Measurements from ENCODE around the gene ZCCHC13. TPM values are rescaled to one million over a fixed set of nuclear protein-coding genes. Genes with fewer than 3 reads are reported as not detected.
"Not testable (repeated sequence)": the region's sequence is repeated elsewhere in the genome, so short reads cannot be mapped to it uniquely, and the experiment has no call there.

The ZCCHC13 gene
- total RNA-seq, 4 donors from 2014 or later = not detected

DNA sequence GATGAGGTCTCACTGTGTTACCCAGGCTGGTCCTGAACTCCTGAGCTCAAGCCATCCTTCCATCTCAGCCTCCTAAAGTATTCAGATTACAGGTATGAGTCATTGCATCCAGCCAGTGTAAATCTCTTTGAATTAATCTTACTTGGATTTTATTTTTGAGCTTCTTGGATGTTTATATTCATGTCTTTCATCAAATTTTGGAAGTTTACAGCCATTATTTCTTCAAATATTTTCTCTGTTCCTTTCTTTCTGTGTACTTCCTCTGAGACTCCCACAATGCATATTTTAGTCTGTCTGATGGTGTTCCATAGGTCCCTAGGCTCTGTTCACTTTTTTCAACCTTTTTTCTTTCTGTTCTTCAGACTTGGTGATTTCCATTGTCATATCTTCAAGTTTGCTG, 34.9 kb downstream of the ZCCHC13 start:
- H3K9me3 ChIP-seq = peaks cover 0 to 11% (median 0%) of the 10 kb centered on the region in 3 donors
- peaks cover 0 to 2% (median 0%) of the 10 kb centered on the region in 3 donors for H3K27me3 ChIP-seq
- in situ Hi-C loops (cut with MboI; ENCODE audit: low sequenced_read_pairs in 4 of 4) = no loop called here
- ATAC-seq = no peak
- DNase-seq = no peak
- no peak overlapping the region for H3K4me3 ChIP-seq
- intact Hi-C loops (cut with DNase I; ENCODE audit: low total_unique reads) = no loop called here
- no peaks in the 10 kb centered on the region for H3K4me1 ChIP-seq
- no peaks in the 10 kb centered on the region for H3K36me3 ChIP-seq
- no peak overlapping the region for H3K27ac ChIP-seq
- no peak for TF ChIP-seq POLR2A (IDR thresholded peaks at IDR 0.05)
- TF ChIP-seq, protein P1, sequence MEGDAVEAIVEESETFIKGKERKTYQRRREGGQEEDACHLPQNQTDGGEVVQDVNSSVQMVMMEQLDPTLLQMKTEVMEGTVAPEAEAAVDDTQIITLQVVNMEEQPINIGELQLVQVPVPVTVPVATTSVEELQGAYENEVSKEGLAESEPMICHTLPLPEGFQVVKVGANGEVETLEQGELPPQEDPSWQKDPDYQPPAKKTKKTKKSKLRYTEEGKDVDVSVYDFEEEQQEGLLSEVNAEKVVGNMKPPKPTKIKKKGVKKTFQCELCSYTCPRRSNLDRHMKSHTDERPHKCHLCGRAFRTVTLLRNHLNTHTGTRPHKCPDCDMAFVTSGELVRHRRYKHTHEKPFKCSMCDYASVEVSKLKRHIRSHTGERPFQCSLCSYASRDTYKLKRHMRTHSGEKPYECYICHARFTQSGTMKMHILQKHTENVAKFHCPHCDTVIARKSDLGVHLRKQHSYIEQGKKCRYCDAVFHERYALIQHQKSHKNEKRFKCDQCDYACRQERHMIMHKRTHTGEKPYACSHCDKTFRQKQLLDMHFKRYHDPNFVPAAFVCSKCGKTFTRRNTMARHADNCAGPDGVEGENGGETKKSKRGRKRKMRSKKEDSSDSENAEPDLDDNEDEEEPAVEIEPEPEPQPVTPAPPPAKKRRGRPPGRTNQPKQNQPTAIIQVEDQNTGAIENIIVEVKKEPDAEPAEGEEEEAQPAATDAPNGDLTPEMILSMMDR (IDR thresholded peaks at IDR 0.05 in 4 of 5, conservative IDR thresholded peaks at IDR 0.05 in 1 of 5) = no peak

DNA sequence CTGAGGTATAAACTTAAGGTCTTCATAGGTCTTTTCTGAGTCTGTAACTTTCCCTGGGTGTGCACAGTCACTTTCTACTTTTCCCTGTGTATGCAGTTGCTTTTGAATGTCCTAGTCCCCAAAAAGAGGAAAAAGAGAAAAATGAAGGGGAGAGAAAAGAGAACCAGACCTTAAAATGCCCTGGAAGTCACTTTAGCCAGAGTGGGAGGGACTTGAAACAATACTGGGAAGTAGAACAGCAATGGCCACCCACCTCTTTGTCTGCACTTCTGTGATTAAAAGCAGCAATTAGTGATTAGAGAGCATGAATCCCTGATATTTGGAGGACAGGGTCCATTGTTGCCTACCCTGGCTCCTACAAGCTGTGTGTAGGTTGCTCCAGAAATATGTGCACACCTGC, 36.1 kb downstream of the ZCCHC13 start:
- intact Hi-C loops (cut with DNase I; ENCODE audit: low total_unique reads) (loop anchor here (5.0 to 10.0 kb wide), 2 partner anchors 205 to 328 kb away; no protein-coding TSS in a partner anchor), in situ Hi-C loops (cut with MboI; ENCODE audit: low sequenced_read_pairs in 4 of 4) (loop anchor here (5.0 to 10.0 kb wide), 2 partner anchors 483 to 485 kb away; partner anchors contain the start of gene XIST (in 2 of the 4))
- TF ChIP-seq, protein P1 (IDR thresholded peaks at IDR 0.05 in 4 of 5, conservative IDR thresholded peaks at IDR 0.05 in 1 of 5) = no peak
- TF ChIP-seq POLR2A (IDR thresholded peaks at IDR 0.05) = no peak
- H3K4me3 ChIP-seq = no peak overlapping the region
- H3K9me3 ChIP-seq = peaks cover 0 to 11% (median 0%) of the 10 kb centered on the region in 3 donors
- no peaks in the 10 kb centered on the region for H3K4me1 ChIP-seq
- ATAC-seq (no peak), DNase-seq (no peak)
- H3K27me3 ChIP-seq = peaks cover 0 to 2% (median 0%) of the 10 kb centered on the region in 3 donors
- H3K36me3 ChIP-seq = no peaks in the 10 kb centered on the region
- no peak overlapping the region for H3K27ac ChIP-seq

DNA sequence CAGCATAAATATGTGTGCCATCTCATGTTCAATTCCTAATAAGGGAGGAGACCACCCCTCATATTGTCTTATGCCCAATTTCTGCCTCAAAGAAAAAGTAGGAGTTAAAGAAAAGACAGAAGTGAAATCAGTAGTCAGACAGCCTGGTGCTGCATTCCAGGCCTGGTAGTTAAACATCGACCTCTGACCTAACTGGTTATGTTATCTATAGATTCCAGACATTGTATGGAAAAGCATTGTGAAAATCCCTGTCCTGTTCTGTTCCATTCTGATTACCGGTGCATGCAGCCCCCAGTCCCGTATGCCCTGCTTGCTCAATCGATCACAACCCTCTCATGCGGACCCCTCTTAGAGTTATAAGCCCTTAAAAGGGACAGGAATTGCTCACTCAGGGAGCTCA, 38.2 kb downstream of the ZCCHC13 start:
- not testable (repeated sequence) for ATAC-seq, H3K27me3 ChIP-seq, H3K36me3 ChIP-seq, H3K27ac ChIP-seq, H3K4me3 ChIP-seq, H3K4me1 ChIP-seq, DNase-seq, H3K9me3 ChIP-seq
- intact Hi-C loops (cut with DNase I; ENCODE audit: low total_unique reads) (loop anchor here (5.0 to 10.0 kb wide), 2 partner anchors 207 to 330 kb away; no protein-coding TSS in a partner anchor), in situ Hi-C loops (cut with MboI; ENCODE audit: low sequenced_read_pairs in 4 of 4) (loop anchor here (5.0 to 10.0 kb wide), 2 partner anchors 485 to 487 kb away; partner anchors contain the start of gene XIST (in 2 of the 4))

DNA sequence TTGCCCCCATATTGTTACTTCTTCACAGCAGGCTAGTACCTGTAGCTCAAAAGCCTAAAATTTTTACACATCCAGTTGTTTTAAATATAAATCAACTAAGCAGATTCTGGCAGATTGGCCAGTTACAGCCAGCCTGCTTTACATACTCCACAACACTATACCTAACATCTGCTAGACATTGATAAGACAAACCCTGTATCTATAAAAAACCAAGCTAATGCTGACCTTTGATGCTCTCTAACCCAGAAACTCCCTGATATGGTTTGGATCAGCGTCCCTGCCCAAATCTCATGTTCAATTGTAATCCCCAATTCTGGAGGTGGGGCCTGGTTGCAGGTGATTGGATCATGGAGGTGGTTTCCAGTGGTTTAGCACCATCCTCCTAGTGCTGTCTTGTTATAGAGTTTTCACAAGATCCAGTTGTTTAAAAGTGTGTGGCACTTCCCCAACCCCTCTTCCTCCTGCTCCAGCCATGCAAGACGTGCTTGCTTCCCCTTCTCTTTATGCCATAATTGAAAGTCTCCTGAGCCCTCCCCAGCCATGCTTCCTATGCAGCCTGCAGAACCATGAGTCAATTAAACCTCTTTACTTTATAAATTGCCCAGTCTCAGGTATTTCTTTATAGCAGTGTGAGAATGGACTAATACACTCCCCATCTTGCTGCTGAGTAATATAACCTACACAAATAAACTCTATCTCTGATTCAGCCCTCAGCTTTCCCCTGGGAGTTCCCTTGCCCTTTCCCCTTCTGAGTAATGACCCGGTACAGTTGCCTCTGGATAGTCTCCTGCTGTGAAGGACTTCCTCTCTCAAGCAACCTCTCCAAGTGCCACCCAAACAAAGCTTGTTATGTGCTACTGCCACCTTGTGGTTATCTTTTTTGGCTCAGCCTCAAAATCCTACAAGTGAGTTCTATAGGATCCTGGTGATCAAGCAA, 39.6 kb downstream of the ZCCHC13 start:
- in situ Hi-C loops (cut with MboI; ENCODE audit: low sequenced_read_pairs in 4 of 4) = loop anchor here (5.0 to 10.0 kb wide), 2 partner anchors 486 to 489 kb away; partner anchors contain the start of gene XIST (in 2 of the 4)
- ATAC-seq (peak in 1 of 2 donors; percentile 61), DNase-seq (peak; percentile 11 to 18)
- H3K4me3 ChIP-seq = no peak overlapping the region
- TF ChIP-seq POLR2A (IDR thresholded peaks at IDR 0.05) = no peak
- TF ChIP-seq, protein P1 (IDR thresholded peaks at IDR 0.05 in 4 of 5, conservative IDR thresholded peaks at IDR 0.05 in 1 of 5) = peak in 4 of 5 experiments; percentile 46 to 65 (median 56)
- no peak overlapping the region for H3K27ac ChIP-seq
- no peaks in the 10 kb centered on the region for H3K4me1 ChIP-seq
- intact Hi-C loops (cut with DNase I; ENCODE audit: low total_unique reads) = loop anchor here (5.0 to 10.0 kb wide), 2 partner anchors 209 to 331 kb away; no protein-coding TSS in a partner anchor
- H3K36me3 ChIP-seq = no peaks in the 10 kb centered on the region
- H3K27me3 ChIP-seq = no peaks in the 10 kb centered on the region
- peaks cover 0 to 4% (median 0%) of the 10 kb centered on the region in 3 donors for H3K9me3 ChIP-seq

DNA sequence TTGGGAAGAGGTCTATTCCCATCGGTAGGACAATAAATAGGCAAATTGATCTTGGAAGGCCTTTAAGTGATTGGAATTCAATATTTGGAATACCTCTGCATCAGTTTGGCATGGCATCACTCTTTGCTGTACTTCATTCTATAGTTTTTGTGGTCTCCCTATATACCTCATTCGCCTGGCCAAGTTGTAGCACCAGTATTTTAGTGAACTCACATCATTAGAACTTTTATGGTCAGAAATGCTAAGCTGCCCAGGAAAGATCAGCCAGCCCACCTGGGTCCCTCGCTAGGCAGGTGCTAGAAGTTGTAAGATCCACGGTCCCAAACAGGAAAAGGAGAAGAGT, 40.3 kb downstream of the ZCCHC13 start:
- TF ChIP-seq POLR2A (IDR thresholded peaks at IDR 0.05) = no peak
- TF ChIP-seq, protein P1 (IDR thresholded peaks at IDR 0.05 in 4 of 5, conservative IDR thresholded peaks at IDR 0.05 in 1 of 5) = no peak
- Histone ChIP-seq H3K27ac (no peak overlapping the region), H3K4me3 (no peak overlapping the region), H3K9me3 (no peaks in the 10 kb centered on the region), H3K4me1 (no peaks in the 10 kb centered on the region), H3K27me3 (no peaks in the 10 kb centered on the region), H3K36me3 (no peaks in the 10 kb centered on the region)
- DNase-seq = no peak
- in situ Hi-C loops (cut with MboI; ENCODE audit: low sequenced_read_pairs in 4 of 4) = loop anchor here (5.0 to 10.0 kb wide), 2 partner anchors 487 to 489 kb away; partner anchors contain the start of gene XIST (in 2 of the 4)
- intact Hi-C loops (cut with DNase I; ENCODE audit: low total_unique reads) = loop anchor here (5.0 to 10.0 kb wide), 2 partner anchors 209 to 332 kb away; no protein-coding TSS in a partner anchor
- ATAC-seq = no peak
